NCI-H2227 treated with DMSO at 0.1 percent for 48 hours (cell line): ENCODE measurements around the gene PRDX5.

Experiments
- DNase-seq: peaks from one replicate; lab custom pipeline; 2025; lab: John Stamatoyannopoulos, UW

The PRDX5 gene

GRCh38 chr11:64324692-64325469, 7.0 kb downstream of the PRDX5 start:
- DNase-seq: no peak

GRCh38 chr11:64327375-64327774, 9.5 kb downstream of the PRDX5 start:
- no peak for DNase-seq

- no peak for DNase-seq
Measured at GRCh38 chr11:64327993-64328392, 10.1 kb downstream of the PRDX5 start.

GRCh38 chr11:64330888-64331287, 13.0 kb downstream of the PRDX5 start:
- DNase-seq: no peak

GRCh38 chr11:64331569-64332371, 13.8 kb downstream of the PRDX5 start:
- DNase-seq: no peak

- DNase-seq: no peak
Measured at GRCh38 chr11:64333556-64333955, 15.6 kb downstream of the PRDX5 start.

GRCh38 chr11:64334764-64335735, 17.1 kb downstream of the PRDX5 start:
- DNase-seq: no peak

GRCh38 chr11:64337538-64338249, 19.8 kb downstream of the PRDX5 start:
- no peak for DNase-seq

GRCh38 chr11:64338716-64339115, 20.8 kb downstream of the PRDX5 start:
- no peak for DNase-seq

GRCh38 chr11:64339286-64339685, 21.4 kb downstream of the PRDX5 start:
- DNase-seq: no peak

- no peak for DNase-seq
Measured at GRCh38 chr11:64339754-64340408, 22.0 kb downstream of the PRDX5 start, which contains the start of gene CCDC88B. Gene CCDC88B (plus strand): TSS chr11:64340204. CDS start chr11:64340267, 63 bp downstream.

GRCh38 chr11:64340671-64341335, 22.9 kb downstream of the PRDX5 start:
- no peak for DNase-seq

- DNase-seq: no peak
Measured at GRCh38 chr11:64341429-64341828, 23.5 kb downstream of the PRDX5 start.

- no peak for DNase-seq
Measured at GRCh38 chr11:64341851-64342791, 24.2 kb downstream of the PRDX5 start.

- no peak for DNase-seq
Measured at GRCh38 chr11:64342869-64343745, 25.2 kb downstream of the PRDX5 start.

GRCh38 chr11:64343767-64344559, 26.0 kb downstream of the PRDX5 start:
- no peak for DNase-seq

GRCh38 chr11:64344787-64345186, 26.9 kb downstream of the PRDX5 start:
- no peak for DNase-seq
